GM12878 (cell line): ENCODE data around the gene SYTL5. TPM values are rescaled to one million over a fixed set of nuclear protein-coding genes. Genes with fewer than 3 reads are reported as not detected.

Experiments used
- ATAC-seq: fragments of 200-7000 bp; cut with Tn5 transposase; 3 replicates; pipeline ENCODE4 v1.9.1; 2020; ENCODE audit warnings: mild to moderate bottlenecking, moderate library complexity
- BruUV-seq: library from RNA; stranded (reverse); fragments of 400-500 nt; replicated peaks from 2 replicates; lab custom pipeline; 2021; lab: Mats Ljungman, UMichigan
- CTCF ChIA-PET: fragments of 300-600 bp; sonication (Branson Sonifier 250); formaldehyde crosslinking; extraction: SDS; loops from one replicate; lab custom pipeline; 2021; ENCODE audit warnings: inconsistent platforms; lab: Yijun Ruan, JAX
- POLR2A ChIA-PET: fragments of 350-600 bp; formaldehyde crosslinking; extraction: SDS; loops from one replicate; lab custom pipeline; 2021; ENCODE audit warnings: inconsistent platforms; lab: Charles Lee
- RAD21 ChIA-PET: fragments of 300-600 bp; sonication (Branson Sonifier 250); formaldehyde crosslinking; loops from one replicate; lab custom pipeline; 2023; ENCODE audit warnings: antibody characterized with exemption; ENCODE audit not compliant: unreplicated experiment; lab: Charles Lee
- SMC1A ChIA-PET: fragments of 300-600 bp; sonication (Branson Sonifier 250); formaldehyde crosslinking; loops from one replicate; lab custom pipeline; 2023; ENCODE audit not compliant: unreplicated experiment, uncharacterized antibody; lab: Charles Lee
- DNase-seq: peaks from one replicate; pipeline ENCODE4 v3.0.0-alpha.2; 2011; ENCODE audit warnings: low read depth, low spot score
- FAIRE-seq: peaks from 3 replicates; lab custom pipeline; 2011; peaks lifted over from hg19 to GRCh38; lab: Jason Lieb, UNC
- H2AFZ ChIP-seq: 2 replicates; pipeline ENCODE4 v1.6.0; 2011; ENCODE audit warnings: low read depth, low read length, control low read depth; ENCODE audit not compliant: control insufficient read depth
- H3K27ac ChIP-seq: 2 replicates; pipeline ENCODE4 v1.5.1; 2011; ENCODE audit warnings: control low read depth; ENCODE audit not compliant: control insufficient read depth, insufficient read depth
- H3K27me3 ChIP-seq, 2 experiments: replicated peaks in 1 of 2; 2 replicates each; pipeline versions ENCODE4 v1.6.0 to v1.6.1; 2011; ENCODE audit warnings: low read length in 1 of 2; ENCODE audit not compliant: control insufficient read depth in 2 of 2, insufficient read depth in 2 of 2
- H3K36me3 ChIP-seq, 2 experiments: 2 replicates each; pipeline ENCODE4 v1.5.1; 2011; ENCODE audit warnings: low read length in 1 of 2; ENCODE audit not compliant: control insufficient read depth in 2 of 2, insufficient read depth in 2 of 2
- H3K4me1 ChIP-seq: 2 replicates; pipeline ENCODE4 v1.6.1; 2011; ENCODE audit warnings: mild to moderate bottlenecking, low read length, moderate library complexity, mixed read lengths; ENCODE audit not compliant: control insufficient read depth, insufficient read depth
- H3K4me2 ChIP-seq: 2 replicates; pipeline ENCODE4 v1.6.0; 2011; ENCODE audit warnings: control low read depth; ENCODE audit not compliant: control insufficient read depth, insufficient read depth
- H3K4me3 ChIP-seq: fragments of 200-600 bp; sonication (generic); 2 replicates; pipeline ENCODE4 v1.5.1; 2016
- H3K79me2 ChIP-seq: 2 replicates; pipeline ENCODE4 v1.6.0; 2011; ENCODE audit warnings: low read length; ENCODE audit not compliant: control insufficient read depth, insufficient read depth
- H3K9ac ChIP-seq: 2 replicates; pipeline ENCODE4 v1.8.0; 2011; ENCODE audit warnings: low read length, control low read depth, mixed read lengths; ENCODE audit not compliant: control insufficient read depth, insufficient read depth
- H3K9me3 ChIP-seq: replicated peaks from 3 replicates; pipeline ENCODE4 v1.5.1; 2011; ENCODE audit warnings: mild to moderate bottlenecking, low read length; ENCODE audit not compliant: control insufficient read depth, insufficient read depth
- H4K20me1 ChIP-seq: 2 replicates; pipeline ENCODE4 v1.6.0; 2011; ENCODE audit not compliant: control insufficient read depth, insufficient read depth
- E4F1 ChIP-seq: fragments of 450-650 bp; IDR thresholded peaks from 2 replicates; pipeline ENCODE4 v1.6.1; 2018; ENCODE audit warnings: borderline replicate concordance, mild to moderate bottlenecking; ENCODE audit not compliant: partially characterized antibody
- FOXK2 ChIP-seq: fragments of 450-650 bp; IDR thresholded peaks from 2 replicates; pipeline ENCODE4 v1.6.1; 2017; ENCODE audit warnings: mild to moderate bottlenecking, moderate library complexity
- PAX8 ChIP-seq: fragments of 450-650 bp; IDR thresholded peaks from 2 replicates; pipeline ENCODE4 v1.6.1; 2017; ENCODE audit warnings: mild to moderate bottlenecking, moderate library complexity
- POU2F2 ChIP-seq: IDR thresholded peaks from 3 replicates; pipeline ENCODE4 v1.6.1; 2011; ENCODE audit warnings: low read depth, mild to moderate bottlenecking, low read length, borderline replicate concordance
- SMAD1 ChIP-seq: fragments of 450-650 bp; IDR thresholded peaks from 2 replicates; pipeline ENCODE4 v1.6.1; 2018; ENCODE audit warnings: mild to moderate bottlenecking, low read depth; ENCODE audit not compliant: partially characterized antibody
- SMAD5 ChIP-seq: IDR thresholded peaks from 2 replicates; pipeline ENCODE4 v1.6.1; 2016; ENCODE audit warnings: antibody characterized with exemption, low read depth
- SMARCA5 ChIP-seq: fragments of 450-650 bp; IDR thresholded peaks from 2 replicates; pipeline ENCODE4 v1.6.1; 2017; ENCODE audit warnings: mild to moderate bottlenecking
- SMC3 ChIP-seq: IDR thresholded peaks from 2 replicates; pipeline ENCODE4 v1.6.1; 2011; ENCODE audit warnings: low read length, improper control_type of control experiment, borderline replicate concordance
- USF2 ChIP-seq: IDR thresholded peaks from 2 replicates; pipeline ENCODE4 v1.6.1; 2011; ENCODE audit warnings: low read depth, low read length, improper control_type of control experiment, borderline replicate concordance
- WGBS: methylation state at CpG from one replicate; pipeline ENCODE4 v1.1.6; 2016; ENCODE audit warnings: low lambda C conversion rate; ENCODE audit not compliant: insufficient replicate concordance, insufficient coverage; ENCODE audit errors: missing lambda C conversion rate; 5-methylcytosine and 5-hydroxymethylcytosine counted together
- in situ Hi-C: fragments of 300-500 bp; cut with MboI; formaldehyde crosslinking; loops from 9 replicates; pipeline ENCODE4 v1.14.3; 2018; ENCODE audit warnings: mixed read lengths
- intact Hi-C: fragments of 100-400 bp; cut with micrococcal nuclease; formaldehyde crosslinking; loops from one replicate; pipeline ENCODE4 v1.14.2; 2022; ENCODE audit not compliant: unreplicated experiment
- polyA plus RNA-seq, 11 experiments: library from polyadenylated mRNA; depleted of rRNA in 4 of 11; unstranded in 6 of 11; stranded (reverse) in 5 of 11; fragments of >200 nt; fragmentation: Nextera tagmentation in 4 of 11; fragmentation: Illumina TruSeq in 1 of 11; extraction: Ambion mirVana in 4 of 11; extraction: Trizol in 1 of 11; gene quantifications; 1 replicate in 1 of 11; 2 replicates in 10 of 11; pipeline versions ENCODE4 v1.2.1 to v1.2.3, GENCODE V29; 2011 to 2016; ENCODE audit warnings: inconsistent platforms in 2 of 11, missing spikeins in 2 of 11, low read depth in 1 of 11
- total RNA-seq, 4 experiments: library from RNA; depleted of rRNA in 3 of 4; stranded (reverse); fragments of >200 nt in 3 of 4; fragmentation: Illumina TruSeq in 1 of 4; extraction: Trizol in 1 of 4; gene quantifications; 2 replicates each; pipeline versions ENCODE4 v1.2.1 to v1.2.3, GENCODE V29; 2013 to 2021

The SYTL5 gene
- total and polyA plus RNA-seq, 10 of the 15 experiments (the other 5 are each of a cell fraction or from before 2014, with no cell fraction given), result 0.01 to 0.20 (median 0.04) TPM; not detected in 3

- no peak for ATAC-seq
- no peak overlapping the region for H3K9ac ChIP-seq
- no TSS peak for BruUV-seq
- no peak overlapping the region for H3K4me3 ChIP-seq
- no peak for DNase-seq
- ChIA-PET CTCF (interaction anchor here (1.7 kb wide), 1 partner anchor 15 kb away, joined by 7 read pairs; no protein-coding TSS in a partner anchor), RAD21 (no interaction called here), POLR2A (no interaction called here), SMC1A (no interaction called here)
- FAIRE-seq, result no peak
- no peaks in the 10 kb centered on the region for H3K4me1 ChIP-seq
- H3K79me2 ChIP-seq, result no peaks in the 10 kb centered on the region
- no peaks in the 10 kb centered on the region; a peak in 1 of 4 replicates for H3K27me3 ChIP-seq
- TF ChIP-seq SMAD5 (no peak), SMAD1 (no peak), PAX8 (no peak), USF2 (no peak), SMARCA5 (no peak)
- H3K27ac ChIP-seq, result no peak overlapping the region
- 16% methylated on average over 5 of the region's 5 CpGs for WGBS
- H3K4me2 ChIP-seq, result no peak overlapping the region
- in situ Hi-C loops, result loop anchor here (25.0 kb wide), 1 partner anchor 639 kb away; no protein-coding TSS in a partner anchor
- H2AFZ ChIP-seq, result no peak overlapping the region
- intact Hi-C loops, result no loop called here
- H3K36me3 ChIP-seq, result no peaks in the 10 kb centered on the region
- H4K20me1 ChIP-seq, result no peaks in the 10 kb centered on the region
- H3K9me3 ChIP-seq, result no peaks in the 10 kb centered on the region
These were observed 145.1 kb downstream of the SYTL5 start for GRCh38 chrX:38151441-38151840.

GRCh38 chrX:38154340-38154739 is 148.0 kb downstream of the SYTL5 start:
- WGBS, result 0% methylated on average over 5 of the region's 5 CpGs
- in situ Hi-C loops, result loop anchor here (25.0 kb wide), 1 partner anchor 642 kb away; no protein-coding TSS in a partner anchor
- Histone ChIP-seq H3K4me1 (no peaks in the 10 kb centered on the region), H3K4me2 (no peak overlapping the region), H3K9ac (no peak overlapping the region), H3K9me3 (no peaks in the 10 kb centered on the region), H3K79me2 (no peaks in the 10 kb centered on the region), H3K36me3 (no peaks in the 10 kb centered on the region), H4K20me1 (no peaks in the 10 kb centered on the region), H3K27me3 (no peaks in the 10 kb centered on the region; a peak in 1 of 4 replicates), H3K27ac (no peak overlapping the region), H3K4me3 (no peak overlapping the region), H2AFZ (no peak overlapping the region)
- no peak for DNase-seq
- ChIA-PET RAD21 (no interaction called here), SMC1A (no interaction called here), CTCF (no interaction called here), POLR2A (no interaction called here)
- intact Hi-C loops, result no loop called here
- ATAC-seq, result no peak
- FAIRE-seq, result no peak
- BruUV-seq, result no TSS peak
- no peak for TF ChIP-seq SMC3
- TF ChIP-seq FOXK2, result no peak
- no peak for TF ChIP-seq POU2F2
- no peak for TF ChIP-seq E4F1
